ENCODE measurements around the gene GPRASP3.
"Not testable (repeated sequence)": the region's sequence is repeated elsewhere in the genome, so short reads cannot be mapped to it uniquely, and the experiment has no call there.

Gene GPRASP3

DNA sequence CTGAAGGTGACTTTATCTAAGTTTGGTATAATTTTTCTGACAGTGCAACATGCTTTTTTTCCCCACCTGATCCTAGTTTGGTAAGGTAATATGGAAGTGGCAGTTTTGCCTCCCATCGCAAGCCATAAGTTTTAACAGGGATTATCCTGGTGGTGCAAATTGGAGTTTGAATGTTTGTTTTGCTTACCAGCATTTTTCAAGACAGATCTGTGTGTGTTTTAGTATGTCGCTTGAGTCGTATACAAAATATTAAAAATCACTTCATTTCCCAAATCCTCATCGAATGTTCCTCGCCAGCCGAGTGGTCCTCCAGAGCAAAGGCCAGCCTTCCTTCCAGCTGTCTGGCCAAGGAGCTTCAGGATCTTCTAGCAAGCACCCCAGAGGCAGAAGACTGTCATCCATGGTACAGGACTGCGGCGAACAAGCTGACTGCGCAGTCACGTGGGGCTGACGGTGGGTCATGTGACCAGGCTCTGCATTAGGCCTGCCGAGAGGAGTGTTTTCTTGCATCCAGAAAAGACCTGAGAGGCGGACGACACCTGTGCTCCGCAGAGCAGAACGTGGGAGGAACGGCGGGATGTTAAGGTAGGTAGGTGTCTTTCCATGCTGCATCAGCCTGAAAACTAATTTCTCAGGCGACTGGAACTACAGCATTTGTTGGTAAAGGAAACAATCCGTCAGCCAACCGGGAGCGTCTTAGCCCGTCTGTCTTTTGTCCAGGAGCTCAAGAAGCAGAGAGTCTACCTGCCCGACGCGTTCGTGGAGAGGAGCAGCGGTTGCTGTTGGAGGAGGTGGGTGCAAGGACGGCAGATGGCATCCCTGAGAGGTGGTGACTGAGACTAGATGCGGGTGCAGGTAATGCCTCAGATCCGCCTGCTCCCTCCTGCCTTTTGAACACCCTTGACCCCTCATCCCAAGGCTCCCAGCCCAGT lies at the start of gene GPRASP3:
TSS of gene GPRASP3 (plus strand) at position 507 of the 932 bp plus-strand sequence. CDS start 28,253 bp downstream, outside the sequence.
- DNase-seq (ENCODE audit: extremely low read depth in 1 of 2, low read depth in 1 of 2) = peak; percentile 19 to 33

DNA sequence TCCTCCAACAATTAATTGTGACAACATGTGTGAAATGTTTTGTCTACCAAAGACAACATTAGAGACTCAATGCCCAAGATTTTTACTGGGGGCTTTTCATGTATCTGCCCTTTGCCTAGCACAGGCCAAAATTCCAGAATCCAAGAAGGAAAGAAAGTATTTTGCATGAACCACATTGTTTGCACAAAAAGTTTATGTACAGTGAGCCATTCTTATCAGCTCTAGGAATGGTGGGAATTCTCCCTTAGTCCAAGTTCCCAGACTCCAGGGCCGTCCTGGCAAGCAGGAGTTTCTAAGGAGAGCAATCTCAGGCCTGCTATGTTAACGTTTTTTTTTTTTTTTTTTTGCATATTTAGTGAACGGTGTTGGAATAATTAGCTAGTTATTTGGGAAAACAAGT lies 47.7 kb upstream of the GPRASP3 start:
- no peak for DNase-seq (ENCODE audit: extremely low read depth in 1 of 2, low read depth in 1 of 2)

GRCh38 chrX:102677479-102677878 lies 43.1 kb upstream of the GPRASP3 start:
- not testable (repeated sequence) for DNase-seq (ENCODE audit: extremely low read depth in 1 of 2, low read depth in 1 of 2)

DNA sequence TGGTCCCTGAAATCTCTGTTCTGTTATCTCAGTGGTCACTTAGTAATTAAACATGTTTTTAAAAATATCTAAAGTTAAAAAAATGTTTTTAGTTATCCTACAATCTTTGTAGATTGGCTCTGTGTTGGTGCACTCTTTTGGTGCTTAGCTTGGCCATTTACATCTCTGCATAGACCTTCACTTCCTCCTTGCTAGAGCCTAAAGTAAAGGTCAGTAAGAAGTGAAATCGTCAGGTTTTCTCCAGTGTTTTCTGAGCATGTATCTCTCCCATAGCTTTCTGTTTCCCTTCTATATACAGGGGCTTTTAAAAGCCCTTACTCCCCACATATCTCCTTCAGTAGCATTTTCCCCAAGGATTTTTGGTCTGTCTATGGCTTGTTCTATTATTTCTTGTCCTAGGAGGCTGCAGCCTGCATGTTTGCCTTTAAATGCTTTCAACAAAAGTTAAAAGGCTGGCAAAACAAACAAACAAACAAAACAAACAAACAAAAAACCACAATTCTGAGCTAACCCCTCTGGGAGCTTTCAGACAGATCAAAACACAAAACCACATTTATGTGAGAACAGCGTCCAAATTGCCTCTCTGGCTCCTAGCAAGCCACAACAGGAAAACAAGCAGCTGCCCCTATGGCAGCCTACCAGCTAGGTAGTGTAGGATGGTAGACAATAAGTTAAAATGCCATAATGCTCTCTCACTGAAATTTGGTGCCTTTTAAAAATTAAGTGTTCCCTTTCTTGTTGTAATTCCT lies 35.6 kb upstream of the GPRASP3 start:
- DNase-seq (ENCODE audit: extremely low read depth in 1 of 2, low read depth in 1 of 2) = no peak

GRCh38 chrX:102694749-102695148 lies 25.8 kb upstream of the GPRASP3 start:
- DNase-seq (ENCODE audit: extremely low read depth in 1 of 2, low read depth in 1 of 2) = no peak

DNA sequence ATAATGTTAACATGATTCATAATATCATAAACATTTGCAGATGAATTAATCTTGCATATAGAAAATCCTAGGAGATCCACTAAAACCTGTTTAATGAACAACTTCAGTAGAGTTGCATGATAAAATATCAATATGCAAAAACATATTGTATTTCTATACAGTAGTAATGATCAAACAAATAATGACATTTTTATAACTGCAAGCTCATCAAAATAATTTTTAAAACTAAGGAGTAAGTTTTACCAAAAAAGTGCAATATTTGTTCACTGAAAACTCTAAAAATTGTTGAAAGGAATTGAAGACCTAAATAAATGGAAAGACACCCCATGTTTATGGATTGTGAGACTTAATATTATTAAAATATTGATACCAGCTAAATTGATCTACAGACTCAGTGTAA lies 24.2 kb upstream of the GPRASP3 start:
- DNase-seq (ENCODE audit: extremely low read depth in 1 of 2, low read depth in 1 of 2) = no peak

DNA sequence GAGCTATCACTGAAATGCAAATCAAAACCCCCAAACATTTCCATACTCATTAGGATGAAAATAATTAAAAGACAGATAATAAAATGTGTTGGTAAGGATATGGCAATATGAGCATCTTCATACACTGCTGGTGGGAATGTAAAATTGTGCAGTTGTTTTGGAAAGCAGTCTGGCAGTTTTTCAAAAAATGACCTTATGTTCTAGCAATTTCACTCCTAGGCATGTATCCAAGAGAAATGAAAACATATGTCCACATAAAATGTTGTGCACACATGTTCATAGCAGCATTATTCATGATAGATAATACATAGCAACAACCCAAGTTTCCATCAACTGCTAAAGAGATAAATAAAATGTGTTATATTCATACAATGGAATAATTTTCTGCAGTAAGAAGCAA lies 23.0 kb upstream of the GPRASP3 start:
- no peak for DNase-seq (ENCODE audit: extremely low read depth in 1 of 2, low read depth in 1 of 2)

GRCh38 chrX:102708900-102709299 lies 11.6 kb upstream of the GPRASP3 start:
- DNase-seq (ENCODE audit: extremely low read depth in 1 of 2, low read depth in 1 of 2) = no peak

DNA sequence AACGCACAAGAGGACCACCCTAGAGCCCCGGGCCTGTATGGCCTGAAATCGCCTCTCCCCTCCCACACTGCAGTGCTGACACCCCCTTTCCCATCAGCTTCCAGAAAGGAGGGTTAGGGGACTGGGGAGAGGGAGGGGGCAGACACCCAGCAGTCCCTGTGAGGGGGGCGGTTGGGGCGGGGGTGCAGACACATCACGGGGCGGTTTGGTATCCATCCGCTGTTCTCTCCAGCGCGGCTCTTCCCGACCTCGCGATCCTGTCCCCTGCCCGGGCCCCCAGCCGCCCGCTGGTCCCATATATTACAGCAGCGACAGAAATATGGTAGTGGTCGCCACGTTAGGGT lies 8.7 kb upstream of the GPRASP3 start:
- DNase-seq (ENCODE audit: extremely low read depth in 1 of 2, low read depth in 1 of 2) = no peak

DNA sequence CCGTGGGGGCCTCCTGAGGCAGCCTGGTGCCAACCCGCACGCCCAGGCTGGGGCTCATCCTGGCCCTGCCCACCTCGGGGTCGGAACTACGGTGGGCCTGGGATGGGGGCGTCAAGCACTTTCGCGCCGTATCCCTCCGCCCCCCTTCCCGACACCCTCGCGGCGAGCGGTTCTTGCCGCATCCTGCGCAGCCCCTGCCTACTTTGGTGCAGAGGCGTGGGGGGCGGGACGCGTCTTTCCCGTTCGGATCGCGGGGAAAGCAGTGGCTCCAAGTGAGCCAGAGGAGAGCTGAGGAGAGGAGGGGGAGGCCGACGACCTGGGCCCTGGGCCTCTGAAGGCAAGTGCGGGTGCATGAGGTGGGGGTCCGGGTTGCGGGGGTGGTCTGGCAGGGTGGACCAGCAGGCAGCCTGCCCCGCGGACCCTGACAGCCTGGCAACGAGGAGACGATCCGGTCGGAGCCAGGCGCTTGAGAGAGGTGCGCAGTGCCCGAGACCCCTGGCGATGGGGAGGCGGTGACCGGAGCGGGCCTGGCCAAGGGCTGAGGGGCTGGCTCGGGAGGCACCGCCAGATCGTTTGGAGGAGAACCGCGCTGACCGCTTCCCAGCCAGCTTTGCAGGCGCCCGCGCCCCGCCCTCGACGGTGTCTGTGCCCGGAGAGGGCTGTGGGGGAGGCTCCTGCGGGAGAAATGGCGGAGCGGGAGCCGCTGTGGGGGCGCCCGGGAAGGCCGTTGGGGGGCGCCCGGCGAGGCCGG lies 8.2 kb upstream of the GPRASP3 start, which contains the start of gene GPRASP2:
TSS of gene GPRASP2 (plus strand) at position 233 of the 751 bp plus-strand sequence. CDS start 2,422 bp downstream, outside the sequence.
- DNase-seq (ENCODE audit: extremely low read depth in 1 of 2, low read depth in 1 of 2) = no peak

- no peak for DNase-seq (ENCODE audit: extremely low read depth in 1 of 2, low read depth in 1 of 2)
Measured at GRCh38 chrX:102712981-102713625, 7.4 kb upstream of the GPRASP3 start.

DNA sequence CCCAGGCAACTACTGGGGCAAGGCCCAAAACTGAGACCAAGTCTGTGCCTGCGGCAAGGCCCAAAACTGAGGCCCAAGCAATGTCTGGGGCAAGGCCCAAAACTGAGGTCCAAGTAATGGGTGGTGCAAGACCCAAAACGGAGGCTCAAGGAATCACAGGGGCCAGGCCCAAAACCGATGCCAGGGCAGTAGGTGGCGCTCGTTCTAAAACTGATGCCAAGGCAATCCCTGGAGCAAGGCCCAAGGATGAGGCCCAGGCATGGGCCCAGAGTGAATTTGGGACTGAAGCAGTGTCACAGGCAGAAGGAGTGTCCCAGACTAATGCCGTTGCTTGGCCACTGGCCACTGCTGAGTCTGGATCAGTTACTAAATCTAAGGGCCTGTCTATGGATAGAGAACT lies 5.5 kb upstream of the GPRASP3 start:
- no peak for DNase-seq (ENCODE audit: extremely low read depth in 1 of 2, low read depth in 1 of 2)

GRCh38 chrX:102715967-102716366 lies 4.6 kb upstream of the GPRASP3 start:
- DNase-seq (ENCODE audit: extremely low read depth in 1 of 2, low read depth in 1 of 2) = no peak

GRCh38 chrX:102721169-102721506 lies 595 bp downstream of the GPRASP3 start:
- DNase-seq (ENCODE audit: extremely low read depth in 1 of 2, low read depth in 1 of 2) = not testable (repeated sequence)

GRCh38 chrX:102723456-102723855 lies 2.9 kb downstream of the GPRASP3 start:
- no peak for DNase-seq (ENCODE audit: extremely low read depth in 1 of 2, low read depth in 1 of 2)

DNA sequence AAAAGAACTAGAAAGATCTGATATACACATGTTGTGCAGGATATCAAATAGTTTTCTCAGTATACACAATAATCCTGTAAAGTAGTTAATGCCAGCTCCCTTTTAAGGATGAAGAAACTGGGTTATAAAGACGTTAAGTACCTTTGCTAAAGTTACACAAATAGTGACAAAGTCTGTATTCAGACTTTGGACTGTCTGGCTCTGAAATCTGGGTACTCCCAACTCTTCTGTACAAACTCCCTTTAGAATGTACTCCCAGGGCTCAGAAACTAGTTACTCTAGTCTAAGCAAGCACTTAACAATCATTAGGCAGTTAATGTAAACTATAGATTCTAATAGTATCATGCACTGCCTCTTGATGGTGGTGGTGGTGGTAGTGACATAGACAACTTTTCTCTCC lies 7.2 kb downstream of the GPRASP3 start:
- no peak for DNase-seq (ENCODE audit: extremely low read depth in 1 of 2, low read depth in 1 of 2)

GRCh38 chrX:102728646-102729045 lies 8.1 kb downstream of the GPRASP3 start:
- DNase-seq (ENCODE audit: extremely low read depth in 1 of 2, low read depth in 1 of 2) = no peak

DNA sequence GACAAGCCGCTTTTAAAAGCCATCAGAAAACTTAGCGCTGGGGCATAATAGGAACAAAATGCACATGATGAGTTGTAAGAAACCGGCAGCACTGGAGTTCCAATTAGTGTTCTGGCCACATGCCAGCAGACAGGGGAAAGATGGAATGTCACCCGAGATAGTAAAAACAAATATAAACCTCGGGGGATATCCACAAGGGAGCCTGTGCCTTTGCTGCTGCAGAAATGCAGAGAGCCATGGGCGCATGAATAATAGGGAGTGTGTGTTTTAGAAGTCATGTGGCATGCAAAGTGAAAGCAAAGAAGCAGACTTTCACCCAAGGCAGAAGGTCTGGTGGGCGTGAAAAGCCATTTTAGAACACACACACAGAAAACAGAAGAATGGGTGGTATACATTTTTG lies 19.1 kb downstream of the GPRASP3 start:
- no peak for DNase-seq (ENCODE audit: extremely low read depth in 1 of 2, low read depth in 1 of 2)

GRCh38 chrX:102744307-102744706 lies 23.8 kb downstream of the GPRASP3 start:
- no peak for DNase-seq (ENCODE audit: extremely low read depth in 1 of 2, low read depth in 1 of 2)

- DNase-seq (ENCODE audit: extremely low read depth in 1 of 2, low read depth in 1 of 2) = no peak
Measured at GRCh38 chrX:102745513-102745856, 24.9 kb downstream of the GPRASP3 start.
